Liver (tissue), 3 donors: ENCODE data around the gene COLEC12.

Experiments
- EGR1 ChIP-seq, 2 donors: IDR thresholded peaks; 2 replicates each; pipeline ENCODE4 v1.6.1; 2016 to 2018; ENCODE audit warnings: antibody characterized with exemption in 2 of 2, low read depth in 2 of 2
- HNF4A ChIP-seq, 2 donors: conservative IDR thresholded peaks; 2 replicates each; pipeline ENCODE4 v1.6.1; 2016; ENCODE audit warnings: antibody characterized with exemption in 2 of 2, mild to moderate bottlenecking in 2 of 2
- NR2F2 ChIP-seq: IDR thresholded peaks from 2 replicates; pipeline ENCODE4 v1.6.1; 2016; ENCODE audit warnings: antibody characterized with exemption
- SP1 ChIP-seq: IDR thresholded peaks from 2 replicates; pipeline ENCODE4 v1.6.1; 2018; ENCODE audit warnings: antibody characterized with exemption, mild to moderate bottlenecking
- TAF1 ChIP-seq: conservative IDR thresholded peaks from 2 replicates; pipeline ENCODE4 v1.6.1; 2016; ENCODE audit warnings: antibody characterized with exemption, mild to moderate bottlenecking
- TF ChIP-seq, protein P1 (sequence below): fragments of 150-350 bp; IDR thresholded peaks from 2 replicates; pipeline ENCODE4 v1.5.1; 2017; ENCODE audit warnings: improper control_type of control experiment, low read depth, low read length; ENCODE audit not compliant: missing input control
- TF ChIP-seq, protein P2 (sequence below): IDR thresholded peaks from 2 replicates; pipeline ENCODE4 v1.6.1; 2016; ENCODE audit warnings: antibody characterized with exemption
- TF ChIP-seq, protein P3 (sequence below): IDR thresholded peaks from 2 replicates; pipeline ENCODE4 v1.6.1; 2016; ENCODE audit warnings: antibody characterized with exemption, mild to moderate bottlenecking
- TF ChIP-seq, protein P4 (sequence below): IDR thresholded peaks from 2 replicates; pipeline ENCODE4 v1.6.1; 2016; ENCODE audit warnings: antibody characterized with exemption
- donor health status: healthy.
- donor health status: healthy.

DNA sequence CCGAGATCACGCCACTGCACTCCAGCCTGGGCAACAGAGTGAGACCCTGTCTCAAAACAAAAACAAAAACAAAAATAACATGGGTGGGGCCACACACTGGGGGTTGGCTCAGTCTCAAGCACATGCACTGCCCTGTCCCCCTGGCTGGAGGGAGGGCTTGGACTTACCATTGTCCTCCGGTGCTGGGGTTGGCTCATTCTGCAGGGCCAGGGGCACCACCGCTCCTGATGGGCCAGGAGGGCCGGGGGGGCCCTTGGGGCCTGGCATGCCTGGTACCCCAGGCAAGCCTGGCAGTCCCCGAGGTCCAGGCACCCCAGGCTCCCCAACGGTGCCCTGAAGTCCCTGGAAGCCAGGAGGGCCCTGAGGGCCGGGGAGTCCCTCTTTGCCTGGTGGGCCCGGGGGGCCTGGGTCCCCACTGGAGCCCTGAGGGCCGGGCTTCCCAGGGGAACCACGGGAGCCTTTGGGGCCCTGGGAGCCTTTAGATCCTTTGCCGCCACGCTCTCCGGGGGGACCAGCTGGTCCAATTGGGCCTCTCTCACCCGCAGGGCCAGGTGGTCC lies 165.8 kb downstream of the COLEC12 start:
- TF ChIP-seq, protein P1, sequence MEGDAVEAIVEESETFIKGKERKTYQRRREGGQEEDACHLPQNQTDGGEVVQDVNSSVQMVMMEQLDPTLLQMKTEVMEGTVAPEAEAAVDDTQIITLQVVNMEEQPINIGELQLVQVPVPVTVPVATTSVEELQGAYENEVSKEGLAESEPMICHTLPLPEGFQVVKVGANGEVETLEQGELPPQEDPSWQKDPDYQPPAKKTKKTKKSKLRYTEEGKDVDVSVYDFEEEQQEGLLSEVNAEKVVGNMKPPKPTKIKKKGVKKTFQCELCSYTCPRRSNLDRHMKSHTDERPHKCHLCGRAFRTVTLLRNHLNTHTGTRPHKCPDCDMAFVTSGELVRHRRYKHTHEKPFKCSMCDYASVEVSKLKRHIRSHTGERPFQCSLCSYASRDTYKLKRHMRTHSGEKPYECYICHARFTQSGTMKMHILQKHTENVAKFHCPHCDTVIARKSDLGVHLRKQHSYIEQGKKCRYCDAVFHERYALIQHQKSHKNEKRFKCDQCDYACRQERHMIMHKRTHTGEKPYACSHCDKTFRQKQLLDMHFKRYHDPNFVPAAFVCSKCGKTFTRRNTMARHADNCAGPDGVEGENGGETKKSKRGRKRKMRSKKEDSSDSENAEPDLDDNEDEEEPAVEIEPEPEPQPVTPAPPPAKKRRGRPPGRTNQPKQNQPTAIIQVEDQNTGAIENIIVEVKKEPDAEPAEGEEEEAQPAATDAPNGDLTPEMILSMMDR, result no peak
- TF ChIP-seq, protein P2, sequence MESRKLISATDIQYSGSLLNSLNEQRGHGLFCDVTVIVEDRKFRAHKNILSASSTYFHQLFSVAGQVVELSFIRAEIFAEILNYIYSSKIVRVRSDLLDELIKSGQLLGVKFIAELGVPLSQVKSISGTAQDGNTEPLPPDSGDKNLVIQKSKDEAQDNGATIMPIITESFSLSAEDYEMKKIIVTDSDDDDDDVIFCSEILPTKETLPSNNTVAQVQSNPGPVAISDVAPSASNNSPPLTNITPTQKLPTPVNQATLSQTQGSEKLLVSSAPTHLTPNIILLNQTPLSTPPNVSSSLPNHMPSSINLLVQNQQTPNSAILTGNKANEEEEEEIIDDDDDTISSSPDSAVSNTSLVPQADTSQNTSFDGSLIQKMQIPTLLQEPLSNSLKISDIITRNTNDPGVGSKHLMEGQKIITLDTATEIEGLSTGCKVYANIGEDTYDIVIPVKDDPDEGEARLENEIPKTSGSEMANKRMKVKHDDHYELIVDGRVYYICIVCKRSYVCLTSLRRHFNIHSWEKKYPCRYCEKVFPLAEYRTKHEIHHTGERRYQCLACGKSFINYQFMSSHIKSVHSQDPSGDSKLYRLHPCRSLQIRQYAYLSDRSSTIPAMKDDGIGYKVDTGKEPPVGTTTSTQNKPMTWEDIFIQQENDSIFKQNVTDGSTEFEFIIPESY, result no peak
- no peak for TF ChIP-seq HNF4A (conservative IDR thresholded peaks at IDR 0.05)
- TF ChIP-seq TAF1, result no peak
- TF ChIP-seq, protein P3, sequence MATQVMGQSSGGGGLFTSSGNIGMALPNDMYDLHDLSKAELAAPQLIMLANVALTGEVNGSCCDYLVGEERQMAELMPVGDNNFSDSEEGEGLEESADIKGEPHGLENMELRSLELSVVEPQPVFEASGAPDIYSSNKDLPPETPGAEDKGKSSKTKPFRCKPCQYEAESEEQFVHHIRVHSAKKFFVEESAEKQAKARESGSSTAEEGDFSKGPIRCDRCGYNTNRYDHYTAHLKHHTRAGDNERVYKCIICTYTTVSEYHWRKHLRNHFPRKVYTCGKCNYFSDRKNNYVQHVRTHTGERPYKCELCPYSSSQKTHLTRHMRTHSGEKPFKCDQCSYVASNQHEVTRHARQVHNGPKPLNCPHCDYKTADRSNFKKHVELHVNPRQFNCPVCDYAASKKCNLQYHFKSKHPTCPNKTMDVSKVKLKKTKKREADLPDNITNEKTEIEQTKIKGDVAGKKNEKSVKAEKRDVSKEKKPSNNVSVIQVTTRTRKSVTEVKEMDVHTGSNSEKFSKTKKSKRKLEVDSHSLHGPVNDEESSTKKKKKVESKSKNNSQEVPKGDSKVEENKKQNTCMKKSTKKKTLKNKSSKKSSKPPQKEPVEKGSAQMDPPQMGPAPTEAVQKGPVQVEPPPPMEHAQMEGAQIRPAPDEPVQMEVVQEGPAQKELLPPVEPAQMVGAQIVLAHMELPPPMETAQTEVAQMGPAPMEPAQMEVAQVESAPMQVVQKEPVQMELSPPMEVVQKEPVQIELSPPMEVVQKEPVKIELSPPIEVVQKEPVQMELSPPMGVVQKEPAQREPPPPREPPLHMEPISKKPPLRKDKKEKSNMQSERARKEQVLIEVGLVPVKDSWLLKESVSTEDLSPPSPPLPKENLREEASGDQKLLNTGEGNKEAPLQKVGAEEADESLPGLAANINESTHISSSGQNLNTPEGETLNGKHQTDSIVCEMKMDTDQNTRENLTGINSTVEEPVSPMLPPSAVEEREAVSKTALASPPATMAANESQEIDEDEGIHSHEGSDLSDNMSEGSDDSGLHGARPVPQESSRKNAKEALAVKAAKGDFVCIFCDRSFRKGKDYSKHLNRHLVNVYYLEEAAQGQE, result no peak
- no peak for TF ChIP-seq NR2F2
- no peak for TF ChIP-seq SP1
- TF ChIP-seq EGR1 (IDR thresholded peaks at IDR 0.05; ENCODE audit: low read depth in 2 of 2), result no peak
- TF ChIP-seq, protein P4, sequence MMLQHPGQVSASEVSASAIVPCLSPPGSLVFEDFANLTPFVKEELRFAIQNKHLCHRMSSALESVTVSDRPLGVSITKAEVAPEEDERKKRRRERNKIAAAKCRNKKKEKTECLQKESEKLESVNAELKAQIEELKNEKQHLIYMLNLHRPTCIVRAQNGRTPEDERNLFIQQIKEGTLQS, result no peak
